ENCODE results near the gene GALNT14.

GALNT14 gene

DNA sequence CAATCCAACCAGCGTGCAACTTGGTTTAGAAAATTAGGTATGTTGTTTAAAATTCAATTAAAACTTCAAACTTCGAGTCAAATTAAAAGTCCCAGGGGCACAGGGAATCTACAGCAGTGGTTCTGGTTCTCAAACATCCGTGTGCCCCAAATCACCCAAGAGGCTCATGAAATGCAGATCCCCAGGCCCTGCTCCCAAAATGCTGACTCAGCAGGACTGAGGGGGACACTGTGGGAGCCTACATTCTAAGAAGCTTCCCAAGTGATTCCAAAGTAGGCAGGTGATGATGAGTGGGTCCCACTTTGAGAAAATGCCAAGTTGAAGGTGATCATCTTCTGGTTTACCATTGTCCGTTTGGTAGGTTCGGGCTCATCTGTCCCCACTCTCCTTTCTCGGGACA is 82.3 kb downstream of the GALNT14 start:
- no peak for DNase-seq (ENCODE audit: low spot score)

- DNase-seq (ENCODE audit: low spot score) = no peak
Observed at GRCh38 chr2:31054842-31055388, 83.3 kb downstream of the GALNT14 start.

GRCh38 chr2:31053929-31054782 is 84.1 kb downstream of the GALNT14 start:
- DNase-seq (ENCODE audit: low spot score) = no peak

DNA sequence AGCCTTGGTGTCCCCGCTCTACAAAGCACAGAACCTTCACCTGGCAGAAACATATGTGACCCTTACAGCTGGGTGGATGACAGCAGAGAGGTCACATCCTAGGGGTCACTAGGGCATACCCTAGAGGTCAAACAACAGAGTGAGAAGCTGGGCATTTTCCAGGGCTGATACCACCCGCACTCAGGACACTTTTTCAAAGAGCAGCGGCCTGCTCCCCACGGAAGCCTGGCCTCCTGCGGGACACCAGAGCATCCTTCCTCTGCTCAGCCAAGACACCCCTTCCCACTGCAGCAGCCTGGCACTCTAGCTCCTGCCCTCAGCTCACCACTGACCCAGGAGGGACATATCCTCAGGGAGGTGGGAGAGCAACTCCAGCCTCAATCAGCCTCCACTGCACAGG is 86.0 kb downstream of the GALNT14 start:
- no peak for DNase-seq (ENCODE audit: low spot score)

DNA sequence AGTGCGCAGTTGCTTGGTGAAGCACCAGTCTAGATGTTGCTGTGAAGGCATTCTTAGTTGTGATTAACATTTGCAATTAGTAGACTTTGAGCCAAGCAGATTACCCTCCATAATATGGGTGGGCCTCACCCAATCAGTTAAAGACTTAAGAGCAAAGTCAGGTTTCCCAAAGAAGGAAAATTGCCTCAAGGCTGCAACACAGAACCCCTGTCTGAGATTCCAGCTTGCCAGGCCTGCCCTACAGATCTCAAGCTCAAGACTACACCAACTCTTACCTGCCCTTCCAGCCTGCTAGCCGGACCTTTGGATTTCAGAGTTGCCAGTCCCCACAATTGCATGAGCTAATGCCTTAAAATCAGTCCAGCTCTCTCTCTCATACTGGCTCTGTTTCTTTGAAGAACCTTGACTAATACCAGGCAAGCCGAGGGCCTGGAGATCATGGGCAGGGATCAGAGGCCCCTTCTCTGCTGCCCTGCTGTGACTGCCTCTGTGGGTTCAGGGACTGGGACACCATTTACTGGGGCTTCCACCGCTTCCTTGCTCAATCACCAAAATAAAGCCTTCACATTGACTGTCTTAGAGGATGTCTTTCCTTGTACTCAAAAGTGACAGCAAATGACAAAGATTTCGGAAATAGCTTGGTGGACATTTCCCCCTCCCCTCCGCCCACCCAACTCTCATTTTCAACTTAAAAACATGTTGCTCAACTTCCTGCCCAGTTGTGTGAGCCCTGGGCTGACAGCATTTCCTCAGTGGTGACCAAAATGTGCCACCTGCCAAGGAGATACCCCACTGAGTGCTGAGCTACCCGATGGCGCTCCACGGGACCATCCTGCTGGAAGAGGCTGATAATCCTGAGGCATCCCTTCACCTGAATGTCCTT is 86.7 kb downstream of the GALNT14 start:
- DNase-seq (ENCODE audit: low spot score) = no peak

DNA sequence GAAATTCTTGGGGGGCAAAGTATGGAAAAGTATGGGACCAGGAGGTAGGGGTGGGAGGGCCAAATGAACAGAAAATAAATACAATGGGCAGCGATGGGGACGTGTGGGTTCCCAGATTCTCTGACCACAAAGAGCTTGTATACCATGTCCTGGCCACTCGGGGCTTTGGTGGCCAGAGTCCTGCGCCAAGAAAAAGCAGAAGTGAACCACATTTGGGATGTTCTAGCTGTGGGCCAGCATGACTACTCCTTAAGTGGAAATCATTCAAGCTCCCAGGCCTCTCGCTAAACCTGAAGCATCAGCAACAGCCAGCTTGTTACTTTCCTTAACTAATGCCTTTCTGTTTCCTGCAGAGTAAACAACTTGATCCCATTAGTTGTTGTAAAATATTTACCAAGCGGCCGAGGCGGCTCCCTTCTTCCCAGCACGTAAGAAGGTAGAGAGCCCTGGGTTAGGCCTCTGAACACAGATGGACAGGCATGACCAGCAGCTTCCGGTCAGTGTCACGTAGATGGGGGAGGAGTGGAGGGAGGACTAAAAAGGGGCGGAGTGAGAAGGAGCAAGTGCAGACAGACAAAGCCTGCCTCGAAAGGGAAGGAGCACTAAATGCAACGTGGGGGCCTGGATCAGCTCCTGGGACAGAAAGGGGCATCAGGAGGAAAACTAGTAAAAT is 88.2 kb downstream of the GALNT14 start:
- DNase-seq (ENCODE audit: low spot score) = no peak

DNA sequence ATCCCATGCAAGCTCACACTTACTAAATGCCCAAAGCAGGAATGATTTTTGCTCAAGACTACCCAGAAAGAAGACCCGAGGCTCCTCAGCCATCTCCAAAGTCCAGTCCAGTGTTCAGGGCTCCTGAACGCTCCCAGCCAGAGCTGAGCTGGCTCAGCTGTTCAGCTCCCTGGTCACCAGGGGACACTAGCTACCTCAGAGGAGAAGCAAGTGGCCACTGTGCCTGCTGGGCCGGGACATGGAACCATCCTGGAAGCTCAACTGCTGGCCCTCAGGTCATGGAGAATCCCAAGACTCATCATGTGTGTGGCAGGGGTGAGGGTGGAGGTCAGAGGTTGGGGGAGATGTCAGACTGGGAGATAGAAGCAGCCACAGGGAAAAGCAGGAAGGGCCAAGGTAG is 89.0 kb downstream of the GALNT14 start:
- DNase-seq (ENCODE audit: low spot score) = no peak

GRCh38 chr2:31047599-31047998 is 90.6 kb downstream of the GALNT14 start:
- DNase-seq (ENCODE audit: low spot score) = no peak

DNA sequence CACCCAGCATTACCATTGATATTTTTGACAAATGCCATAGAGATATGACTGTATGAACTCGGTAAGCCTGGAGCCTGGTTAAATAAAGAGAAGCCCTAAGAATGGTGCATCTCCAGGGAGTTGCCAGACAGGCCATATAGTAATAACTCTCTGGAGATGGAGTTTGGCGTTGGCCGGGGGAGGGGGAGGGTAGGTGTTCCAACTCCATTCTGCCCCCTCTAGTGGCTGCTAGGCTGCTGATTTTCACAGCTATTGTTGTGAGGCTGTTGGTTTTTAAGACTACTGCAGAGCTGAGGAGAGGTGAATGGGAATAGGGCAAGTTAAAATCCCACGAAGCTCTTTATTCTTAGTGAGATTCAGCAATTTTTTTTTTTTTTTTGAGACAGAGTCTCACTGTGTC is 99.9 kb downstream of the GALNT14 start:
- no peak for DNase-seq (ENCODE audit: low spot score)

DNA sequence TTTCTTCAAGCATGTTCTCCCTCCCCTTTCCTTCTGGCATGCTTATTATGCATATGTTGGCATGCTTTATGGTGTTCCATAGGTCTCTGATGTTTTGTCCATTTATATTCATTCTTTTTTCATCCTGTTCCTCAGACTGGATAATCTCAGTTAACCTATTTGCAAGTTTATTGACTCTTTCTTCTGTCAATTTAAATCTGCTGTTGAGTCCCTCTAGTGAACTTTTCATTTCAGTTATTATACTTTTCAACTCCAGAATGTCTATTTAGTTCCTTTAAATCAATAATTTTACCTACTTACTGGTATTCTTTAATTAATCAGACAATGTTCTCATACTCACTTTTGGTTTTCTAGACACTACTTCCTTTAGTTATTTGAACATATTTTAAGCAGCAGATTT is 101.2 kb downstream of the GALNT14 start:
- no peak for DNase-seq (ENCODE audit: low spot score)

- no peak for DNase-seq (ENCODE audit: low spot score)
Observed at GRCh38 chr2:31033032-31033431, 105.2 kb downstream of the GALNT14 start.

DNA sequence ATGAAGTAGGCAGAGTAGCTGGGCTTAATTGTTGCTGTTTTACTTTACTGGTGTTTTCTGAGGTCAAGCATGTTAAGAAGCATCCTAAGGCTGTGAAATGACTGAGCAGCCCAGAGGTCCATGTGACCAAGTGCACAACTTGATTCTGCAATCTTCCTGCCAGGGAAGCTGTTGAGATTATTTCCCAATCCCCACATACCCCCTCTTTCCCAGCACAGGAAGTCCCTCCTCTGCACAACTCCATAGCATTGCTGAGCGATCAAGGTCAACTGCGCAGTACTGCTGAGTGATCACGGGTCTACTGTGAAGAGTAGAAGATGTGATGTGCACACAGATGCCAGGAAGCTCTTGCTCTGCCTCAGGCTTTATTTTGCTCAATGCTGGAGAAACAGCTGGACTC is 105.8 kb downstream of the GALNT14 start:
- no peak for DNase-seq (ENCODE audit: low spot score)

DNA sequence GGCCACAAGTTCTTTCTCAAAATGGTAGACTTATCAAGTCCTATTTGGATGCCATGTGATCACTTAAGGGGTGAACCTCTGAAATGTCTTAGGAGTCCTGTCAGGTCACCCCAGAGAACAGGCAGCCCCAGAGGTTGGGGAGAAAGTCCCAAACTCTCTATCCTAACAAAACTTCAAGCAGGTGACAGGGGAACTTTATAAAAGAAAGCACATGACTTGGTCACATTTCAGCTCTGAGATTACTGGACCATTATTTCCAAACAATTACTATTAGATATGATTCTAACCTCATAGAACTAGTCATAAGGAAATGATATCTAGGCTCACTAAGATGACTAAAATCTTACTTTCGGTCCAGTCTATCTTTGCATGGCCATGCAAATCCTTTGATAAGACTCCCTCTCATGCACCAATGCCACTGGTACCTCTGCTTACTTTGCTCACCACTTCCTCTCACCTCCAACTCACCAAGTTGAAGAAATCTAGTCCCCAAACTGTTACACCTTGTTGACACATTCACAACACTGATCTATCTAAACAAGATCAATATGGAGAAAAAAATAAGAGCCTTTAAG is 107.0 kb downstream of the GALNT14 start:
- DNase-seq (ENCODE audit: low spot score) = no peak

- no peak for DNase-seq (ENCODE audit: low spot score)
Observed at GRCh38 chr2:31028417-31028816, 109.8 kb downstream of the GALNT14 start.

- DNase-seq (ENCODE audit: low spot score) = no peak
Observed at GRCh38 chr2:31027549-31027948, 110.7 kb downstream of the GALNT14 start.

DNA sequence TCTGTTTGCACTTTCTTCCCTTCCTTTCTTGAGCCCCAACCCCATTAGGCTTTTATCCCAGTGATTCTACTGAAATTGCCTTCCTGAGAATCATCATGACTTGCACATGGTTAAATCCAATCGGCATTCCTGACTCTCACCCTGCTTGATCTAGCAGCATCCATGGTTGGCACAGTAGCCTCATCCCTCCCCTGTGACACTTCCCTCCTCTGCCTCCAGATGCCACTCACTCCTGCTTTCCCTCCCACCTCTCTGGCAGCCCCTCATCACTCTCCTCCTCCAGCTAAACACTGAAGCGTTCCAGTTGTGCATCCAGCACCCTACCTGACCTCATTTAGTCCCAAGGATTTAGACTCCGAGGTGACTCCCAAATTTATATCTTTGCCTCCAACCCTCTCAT is 114.7 kb downstream of the GALNT14 start:
- no peak for DNase-seq (ENCODE audit: low spot score)

DNA sequence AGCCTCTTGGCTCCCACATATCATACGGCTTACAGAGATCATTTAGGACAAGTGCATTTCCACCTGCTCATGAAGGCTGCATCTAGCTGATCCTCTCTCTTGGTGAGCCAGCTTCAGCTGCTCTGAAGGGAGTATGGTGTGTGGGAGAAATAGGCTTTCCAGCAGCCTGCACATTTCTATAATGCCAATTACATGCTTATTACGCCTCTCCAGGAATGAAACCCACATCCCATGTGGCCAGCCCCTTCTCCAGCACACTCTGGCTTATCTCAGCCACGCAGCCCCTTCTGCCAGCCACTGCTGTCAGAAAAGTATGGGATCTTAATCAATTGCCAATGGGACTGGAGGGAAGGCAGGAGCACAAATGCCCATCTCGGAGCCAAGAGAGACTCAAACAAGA is 117.5 kb downstream of the GALNT14 start:
- DNase-seq (ENCODE audit: low spot score) = no peak

GRCh38 chr2:31018280-31018679 is 120.0 kb downstream of the GALNT14 start:
- no peak for DNase-seq (ENCODE audit: low spot score)

DNA sequence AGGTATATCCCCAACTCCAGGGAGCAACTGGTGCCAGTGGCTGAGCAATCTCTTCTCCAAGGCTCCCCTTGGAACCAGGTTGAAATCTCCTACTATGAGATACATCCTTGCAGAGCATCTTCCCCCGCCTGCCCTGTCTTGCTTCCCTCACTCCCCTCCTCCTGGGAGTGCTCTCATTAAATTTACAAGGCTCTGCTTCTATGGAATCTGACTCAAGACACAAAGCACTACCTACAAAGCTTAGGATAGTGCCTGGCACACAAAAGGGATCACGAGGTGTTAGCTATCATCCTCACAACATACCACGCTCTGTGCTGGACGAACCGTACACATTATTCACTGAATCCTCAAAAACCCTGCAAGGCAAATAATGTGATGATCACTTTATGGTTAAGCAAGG is 121.6 kb downstream of the GALNT14 start:
- DNase-seq (ENCODE audit: low spot score) = no peak

DNA sequence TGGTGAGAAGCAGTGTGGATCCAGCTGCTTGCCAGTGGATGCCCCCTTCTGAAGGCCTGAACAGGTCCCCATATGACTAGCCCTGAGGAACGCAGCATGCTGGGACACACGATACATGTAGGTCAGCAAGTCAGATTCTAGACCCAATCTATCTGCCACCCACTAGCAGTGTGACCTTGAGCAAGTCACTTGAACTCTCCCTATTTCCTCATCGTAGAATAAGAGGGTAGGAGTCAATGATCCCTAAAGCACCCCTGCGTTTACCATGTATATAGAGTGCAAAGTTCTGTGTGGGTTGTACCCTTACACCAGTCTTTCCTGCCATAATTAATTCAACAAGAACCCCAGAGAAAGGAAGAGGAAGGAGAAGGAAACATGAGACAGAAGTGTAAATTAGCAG is 123.7 kb downstream of the GALNT14 start:
- no peak for DNase-seq (ENCODE audit: low spot score)

- DNase-seq (ENCODE audit: low spot score) = no peak
Observed at GRCh38 chr2:31013301-31013700, 124.9 kb downstream of the GALNT14 start.

GRCh38 chr2:31012406-31012805 is 125.8 kb downstream of the GALNT14 start:
- DNase-seq (ENCODE audit: low spot score) = no peak
